A549 (cell line): Measurements from ENCODE around the gene LDLRAD4. TPM values are rescaled to one million over a fixed set of nuclear protein-coding genes. Genes with fewer than 3 reads are reported as not detected.

ENCODE experiments used
- ATAC-seq, 2 experiments: fragments of 200-7000 bp in 1 of 2; fragments of >200 bp in 1 of 2; cut with Nextera tagmentation in 1 of 2; cut with Tn5 transposase in 1 of 2; 3 replicates each; pipeline versions ENCODE4 v1.8.0 to v1.9.1; 2018 to 2020; ENCODE audit warnings: mild to moderate bottlenecking in 1 of 2, moderate library complexity in 1 of 2
- CTCF ChIA-PET: fragments of 300-600 bp; sonication (Branson Sonifier 250); formaldehyde crosslinking; extraction: SDS; loops from one replicate; lab custom pipeline; 2021; ENCODE audit warnings: antibody characterized with exemption, inconsistent platforms; lab: Yijun Ruan, JAX
- POLR2A ChIA-PET: fragments of 350-600 bp; formaldehyde crosslinking; extraction: SDS; loops from one replicate; lab custom pipeline; 2021; ENCODE audit warnings: antibody characterized with exemption, inconsistent platforms; lab: Yijun Ruan, JAX
- DNase-seq, 2 experiments: peaks; one replicate each; pipeline versions ENCODE4 v3.0.0 to v3.0.0-alpha.2; 2011 to 2016; ENCODE audit warnings: low read depth in 1 of 2, low spot score in 1 of 2
- FAIRE-seq: peaks from 2 replicates; lab custom pipeline; 2011; peaks lifted over from hg19 to GRCh38; lab: Jason Lieb, UNC
- H3K27ac ChIP-seq, 2 experiments: fragments of >200 bp; sonication (Bioruptor Twin); formaldehyde crosslinking; 3 replicates each; pipeline ENCODE4 v1.5.1; 2016 to 2017
- H3K4me1 ChIP-seq: fragments of >200 bp; sonication (Bioruptor Twin); formaldehyde crosslinking; 3 replicates; pipeline ENCODE4 v1.6.1; 2016
- H3K4me2 ChIP-seq: fragments of >200 bp; sonication (Bioruptor Twin); formaldehyde crosslinking; 3 replicates; pipeline ENCODE4 v1.6.1; 2016
- H3K4me3 ChIP-seq: fragments of >200 bp; sonication (Bioruptor Twin); formaldehyde crosslinking; 3 replicates; pipeline ENCODE4 v1.5.1; 2016
- H3K9me3 ChIP-seq: fragments of >200 bp; sonication (Bioruptor Twin); formaldehyde crosslinking; 3 replicates; pipeline ENCODE4 v1.6.1; 2016
- BCL3 ChIP-seq: fragments of >200 bp; sonication (Bioruptor Twin); formaldehyde crosslinking; IDR thresholded peaks from 3 replicates; pipeline ENCODE4 v1.6.1; 2016
- BHLHE40 ChIP-seq: IDR thresholded peaks from 2 replicates; pipeline ENCODE4 v1.6.1; 2012; ENCODE audit warnings: low read depth, low read length, inconsistent platforms
- CHD2 ChIP-seq: fragments of 150-350 bp; IDR thresholded peaks from 2 replicates; pipeline ENCODE4 v1.6.1; 2014; ENCODE audit warnings: low read length; ENCODE audit not compliant: partially characterized antibody
- HOXA7 ChIP-seq: fragments of 250-450 bp; sonication (Bioruptor Pico); IDR thresholded peaks from 2 replicates; pipeline ENCODE4 v1.5.0; 2020; ENCODE audit warnings: mild to moderate bottlenecking, moderate library complexity
- JUN ChIP-seq, 2 experiments: fragments of >200 bp; sonication (Bioruptor Twin); formaldehyde crosslinking; IDR thresholded peaks; 2 replicates in 1 of 2; 3 replicates in 1 of 2; pipeline ENCODE4 v1.6.1; 2016 to 2017
- JUNB ChIP-seq: fragments of >200 bp; sonication (Bioruptor Twin); formaldehyde crosslinking; IDR thresholded peaks from 2 replicates; pipeline ENCODE4 v1.6.1; 2016
- MYC ChIP-seq: IDR thresholded peaks from 2 replicates; pipeline ENCODE4 v1.6.1; 2012; ENCODE audit warnings: mild to moderate bottlenecking, inconsistent platforms, low read length, improper control_type of control experiment, borderline replicate concordance
- NR3C1 ChIP-seq: fragments of >200 bp; sonication (Bioruptor Twin); formaldehyde crosslinking; IDR thresholded peaks from 3 replicates; pipeline ENCODE4 v1.6.1; 2017
- PBX3 ChIP-seq: IDR thresholded peaks from 2 replicates; pipeline ENCODE4 v1.6.1; 2012
- PHF8 ChIP-seq: fragments of 200-600 bp; sonication (generic); IDR thresholded peaks from 2 replicates; pipeline ENCODE4 v1.6.1; 2016; ENCODE audit warnings: low read depth, mild to moderate bottlenecking, antibody characterized with exemption, moderate library complexity, borderline replicate concordance
- POLR2AphosphoS2 ChIP-seq: conservative IDR thresholded peaks from 2 replicates; pipeline ENCODE4 v1.6.1; 2012; ENCODE audit warnings: low read length, improper control_type of control experiment, inconsistent platforms
- RAD21 ChIP-seq, 2 experiments: fragments of >200 bp in 1 of 2; sonication (Bioruptor Twin) in 1 of 2; formaldehyde crosslinking in 1 of 2; IDR thresholded peaks in 1 of 2; conservative IDR thresholded peaks in 1 of 2; 2 replicates in 1 of 2; 3 replicates in 1 of 2; pipeline ENCODE4 v1.6.1; 2012 to 2018; ENCODE audit warnings: inconsistent platforms in 1 of 2
- RFX5 ChIP-seq: fragments of 450-650 bp; IDR thresholded peaks from 2 replicates; pipeline ENCODE4 v1.7.1; 2014; ENCODE audit warnings: antibody characterized with exemption, mild to moderate bottlenecking, moderate library complexity
- SREBF2 ChIP-seq: fragments of 450-650 bp; IDR thresholded peaks from 2 replicates; pipeline ENCODE4 v1.6.1; 2014; ENCODE audit warnings: mild to moderate bottlenecking, moderate library complexity
- TP53 ChIP-seq: fragments of 250-450 bp; sonication (Bioruptor Pico); IDR thresholded peaks from 2 replicates; pipeline ENCODE4 v1.5.0; 2021; ENCODE audit warnings: mild to moderate bottlenecking, moderate library complexity
- ZSCAN20 ChIP-seq: fragments of 250-450 bp; sonication (Bioruptor Pico); IDR thresholded peaks from 2 replicates; pipeline ENCODE4 v1.8.0; 2022; ENCODE audit warnings: mild to moderate bottlenecking, moderate library complexity
- WGBS: methylation state at CpG from one replicate; pipeline ENCODE4 v1.1.6; 2017; ENCODE audit errors: missing lambda C conversion rate; 5-methylcytosine and 5-hydroxymethylcytosine counted together
- polyA plus RNA-seq, 4 experiments: library from polyadenylated mRNA; depleted of rRNA in 3 of 4; stranded (reverse); fragments of >200 nt; fragmentation: RNase III in 1 of 4; extraction: RNeasy Plus Mini Kit Qiagen cat#74134 plus additional on column Dnase treatment in 1 of 4; gene quantifications; 2 replicates in 3 of 4; 3 replicates in 1 of 4; pipeline ENCODE4 v1.2.3, GENCODE V29; 2011 to 2017
- TF ChIP-seq, protein P1 (sequence below): fragments of 250-450 bp; sonication (Bioruptor Pico); IDR thresholded peaks from 2 replicates; pipeline ENCODE4 v1.5.0; 2021; ENCODE audit warnings: mild to moderate bottlenecking, moderate library complexity, borderline replicate concordance
- TF ChIP-seq, protein P2 (sequence below): fragments of >200 bp; sonication (Bioruptor Twin); formaldehyde crosslinking; IDR thresholded peaks from 2 replicates; pipeline ENCODE4 v1.6.1; 2016

LDLRAD4 gene
- polyA plus RNA-seq, 2 of the 4 experiments (the other 2 are of a cell fraction), result 5.2 to 7.6 TPM

DNA sequence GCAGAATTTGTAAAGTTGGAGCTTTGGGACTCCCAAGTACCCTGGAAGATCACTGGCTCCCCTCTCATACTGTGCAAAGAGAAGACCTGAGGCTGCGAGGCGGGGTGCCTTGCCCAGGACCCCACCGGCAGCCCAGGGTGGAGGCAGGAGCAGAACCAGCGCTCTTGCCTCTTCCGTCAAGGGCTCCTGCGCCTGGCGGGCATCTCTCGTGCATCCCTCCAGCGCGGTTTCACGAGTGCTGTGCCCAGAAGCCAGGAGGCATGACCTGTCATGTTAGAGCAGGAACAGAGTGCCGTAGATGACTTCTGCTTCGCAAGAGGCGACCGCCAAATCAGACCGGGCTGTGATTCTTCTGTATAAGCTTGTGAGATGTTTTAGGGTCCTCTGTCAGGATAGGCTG, 77.3 kb downstream of the LDLRAD4 start:
- FAIRE-seq (no peak), DNase-seq (no peak)
- Histone ChIP-seq H3K27ac (no peak overlapping the region), H3K4me3 (no peak overlapping the region), H3K9me3 (no peaks in the 10 kb centered on the region)
- 77% methylated on average over 6 of the region's 16 CpGs for WGBS
- no peak for TF ChIP-seq BCL3
- TF ChIP-seq RAD21 (conservative IDR thresholded peaks at IDR 0.05 in 1 of 2, IDR thresholded peaks at IDR 0.05 in 1 of 2), result no peak
- no peak for TF ChIP-seq JUN (IDR thresholded peaks at IDR 0.05)
- TF ChIP-seq BHLHE40, result no peak
- TF ChIP-seq SREBF2, result no peak
- no peak for TF ChIP-seq MYC
- no peak for TF ChIP-seq NR3C1
- TF ChIP-seq POLR2AphosphoS2, result no peak
- no peak for TF ChIP-seq CHD2
- no peak for TF ChIP-seq PBX3
- TF ChIP-seq, all 56 proteins: peak for 0
- H3K4me2 ChIP-seq, result no peak overlapping the region
- no peaks in the 10 kb centered on the region for H3K4me1 ChIP-seq
- ChIA-PET POLR2A (no interaction called here), CTCF (no interaction called here)
- ATAC-seq, result no peak

DNA sequence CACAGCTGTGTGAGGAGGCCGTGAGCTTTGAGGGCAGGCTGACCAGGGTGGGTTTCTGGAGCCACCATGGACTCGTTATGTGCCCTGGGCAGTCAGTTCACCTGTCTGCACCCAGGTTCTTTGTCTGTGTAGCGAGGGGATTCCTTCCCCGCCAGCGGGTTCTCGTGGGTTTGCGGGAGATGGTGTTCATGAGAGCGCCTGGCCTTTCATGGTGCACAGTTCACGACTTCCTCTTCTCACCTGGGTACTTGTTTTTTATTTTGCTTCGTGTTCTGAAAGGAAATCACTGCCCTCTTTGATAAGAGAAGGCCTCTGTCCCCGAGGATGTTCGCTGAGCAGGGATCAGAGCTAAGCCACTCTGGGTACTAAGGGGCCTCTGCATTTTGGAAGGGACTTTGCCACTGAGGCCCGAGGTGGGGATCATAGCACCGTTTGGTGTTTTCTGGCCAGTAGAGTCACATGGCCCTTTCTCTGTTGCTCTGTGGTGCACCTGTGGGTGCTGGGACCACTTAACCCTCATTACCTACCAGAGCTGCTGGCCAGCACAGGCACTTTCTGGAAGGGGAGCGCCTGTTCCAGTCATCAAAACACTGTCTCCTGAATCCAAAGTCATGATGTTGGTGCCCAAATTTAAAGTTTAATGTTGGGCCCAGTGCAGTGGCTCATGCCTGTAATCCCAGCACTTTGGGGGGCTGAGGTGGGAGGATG, 78.5 kb downstream of the LDLRAD4 start:
- Histone ChIP-seq H3K9me3 (no peaks in the 10 kb centered on the region), H3K27ac (no peak overlapping the region), H3K4me1 (no peaks in the 10 kb centered on the region), H3K4me3 (no peak overlapping the region), H3K4me2 (no peak overlapping the region)
- DNase-seq (no peak), ATAC-seq (no peak), FAIRE-seq (no peak)
- TF ChIP-seq RFX5, result no peak
- POLR2A ChIA-PET, result no interaction called here
- WGBS, result 72% methylated on average over 13 of the region's 15 CpGs
- CTCF ChIA-PET, result interaction anchor here (1.4 kb wide), 1 partner anchor 8 kb away, joined by 5 read pairs; no protein-coding TSS in a partner anchor

GRCh38 chr18:13298262-13298661, 79.7 kb downstream of the LDLRAD4 start:
- FAIRE-seq (no peak), ATAC-seq (no peak), DNase-seq (no peak)
- H3K4me3 ChIP-seq, result no peak overlapping the region
- H3K4me2 ChIP-seq, result no peak overlapping the region
- POLR2A ChIA-PET, result no interaction called here
- no peak overlapping the region for H3K27ac ChIP-seq
- 90% methylated on average over 2 of the region's 10 CpGs for WGBS
- H3K4me1 ChIP-seq, result no peaks in the 10 kb centered on the region
- TF ChIP-seq JUNB, result no peak
- no peak for TF ChIP-seq HOXA7
- no peak for TF ChIP-seq TP53 (CRISPR knock-in tag)
- TF ChIP-seq, protein P1, sequence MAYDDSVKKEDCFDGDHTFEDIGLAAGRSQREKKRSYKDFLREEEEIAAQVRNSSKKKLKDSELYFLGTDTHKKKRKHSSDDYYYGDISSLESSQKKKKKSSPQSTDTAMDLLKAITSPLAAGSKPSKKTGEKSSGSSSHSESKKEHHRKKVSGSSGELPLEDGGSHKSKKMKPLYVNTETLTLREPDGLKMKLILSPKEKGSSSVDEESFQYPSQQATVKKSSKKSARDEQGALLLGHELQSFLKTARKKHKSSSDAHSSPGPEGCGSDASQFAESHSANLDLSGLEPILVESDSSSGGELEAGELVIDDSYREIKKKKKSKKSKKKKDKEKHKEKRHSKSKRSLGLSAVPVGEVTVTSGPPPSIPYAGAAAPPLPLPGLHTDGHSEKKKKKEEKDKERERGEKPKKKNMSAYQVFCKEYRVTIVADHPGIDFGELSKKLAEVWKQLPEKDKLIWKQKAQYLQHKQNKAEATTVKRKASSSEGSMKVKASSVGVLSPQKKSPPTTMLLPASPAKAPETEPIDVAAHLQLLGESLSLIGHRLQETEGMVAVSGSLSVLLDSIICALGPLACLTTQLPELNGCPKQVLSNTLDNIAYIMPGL, result no peak
- no peak for TF ChIP-seq ZSCAN20 (CRISPR knock-in tag)
- no peak for TF ChIP-seq PHF8
- TF ChIP-seq, protein P2, sequence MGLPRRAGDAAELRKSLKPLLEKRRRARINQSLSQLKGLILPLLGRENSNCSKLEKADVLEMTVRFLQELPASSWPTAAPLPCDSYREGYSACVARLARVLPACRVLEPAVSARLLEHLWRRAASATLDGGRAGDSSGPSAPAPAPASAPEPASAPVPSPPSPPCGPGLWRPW, result no peak
- no peaks in the 10 kb centered on the region for H3K9me3 ChIP-seq
- CTCF ChIA-PET, result interaction anchor here (0.6 to 1.4 kb wide), 2 partner anchors 10 to 139 kb away, joined by 3 to 5 read pairs; no protein-coding TSS in a partner anchor
